ENCODE data around the gene ARHGEF6. TPM values are rescaled to one million over a fixed set of nuclear protein-coding genes. Genes with fewer than 3 reads are reported as not detected.

ARHGEF6 gene
- total and polyA plus RNA-seq, 8 donors = 11.9 to 21.6 (median 19.2) TPM

DNA sequence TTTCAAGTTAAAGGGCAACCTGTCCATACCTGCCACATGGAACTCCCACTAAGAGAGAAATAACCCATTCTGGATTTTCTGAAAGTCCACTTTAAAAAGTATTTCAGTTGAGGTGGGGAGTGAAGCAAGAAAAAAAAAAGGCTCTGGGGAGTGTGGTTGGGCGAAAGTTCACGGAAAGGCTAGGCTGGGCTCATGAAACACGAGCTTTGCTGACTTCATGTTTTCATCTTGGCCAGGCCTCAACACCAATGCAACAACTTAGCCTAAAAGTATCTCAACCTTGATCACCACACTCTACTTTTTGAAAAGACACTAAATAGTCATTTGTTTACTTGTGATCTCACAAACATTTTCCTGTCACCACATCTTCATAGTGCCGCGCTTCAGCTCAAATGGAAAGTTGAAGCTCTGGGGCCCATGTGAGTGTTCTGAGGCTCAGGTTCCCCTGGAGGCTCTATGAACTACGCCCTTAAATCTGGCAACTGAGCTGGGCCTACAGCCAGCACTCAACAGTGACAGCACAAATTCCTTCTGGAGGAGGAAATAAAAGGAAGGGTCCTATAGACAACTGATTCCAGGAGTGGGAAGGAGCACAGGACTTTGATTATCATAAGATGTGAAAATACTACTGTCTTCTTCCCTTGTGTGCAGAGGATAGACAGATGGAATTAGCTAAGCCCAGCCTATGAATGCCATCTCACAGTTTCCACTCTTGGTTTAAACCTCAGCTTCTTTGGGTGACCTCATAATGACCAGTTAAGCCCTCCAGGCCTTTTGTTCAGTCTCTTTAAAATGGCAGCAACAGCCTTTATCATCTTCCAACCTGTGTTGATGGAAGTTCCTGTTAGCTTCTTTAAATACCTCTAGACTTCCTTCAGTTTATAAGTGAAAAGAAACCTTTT is 127.7 kb downstream of the ARHGEF6 start:
- Histone ChIP-seq H3K9me3 (no peaks in the 10 kb centered on the region), H3K27me3 (no peaks in the 10 kb centered on the region), H3K4me3 (no peak overlapping the region), H3K4me1 (no peaks in the 10 kb centered on the region), H3K36me3 (no peaks in the 10 kb centered on the region), H3K27ac (no peak overlapping the region)
- TF ChIP-seq, protein P1, sequence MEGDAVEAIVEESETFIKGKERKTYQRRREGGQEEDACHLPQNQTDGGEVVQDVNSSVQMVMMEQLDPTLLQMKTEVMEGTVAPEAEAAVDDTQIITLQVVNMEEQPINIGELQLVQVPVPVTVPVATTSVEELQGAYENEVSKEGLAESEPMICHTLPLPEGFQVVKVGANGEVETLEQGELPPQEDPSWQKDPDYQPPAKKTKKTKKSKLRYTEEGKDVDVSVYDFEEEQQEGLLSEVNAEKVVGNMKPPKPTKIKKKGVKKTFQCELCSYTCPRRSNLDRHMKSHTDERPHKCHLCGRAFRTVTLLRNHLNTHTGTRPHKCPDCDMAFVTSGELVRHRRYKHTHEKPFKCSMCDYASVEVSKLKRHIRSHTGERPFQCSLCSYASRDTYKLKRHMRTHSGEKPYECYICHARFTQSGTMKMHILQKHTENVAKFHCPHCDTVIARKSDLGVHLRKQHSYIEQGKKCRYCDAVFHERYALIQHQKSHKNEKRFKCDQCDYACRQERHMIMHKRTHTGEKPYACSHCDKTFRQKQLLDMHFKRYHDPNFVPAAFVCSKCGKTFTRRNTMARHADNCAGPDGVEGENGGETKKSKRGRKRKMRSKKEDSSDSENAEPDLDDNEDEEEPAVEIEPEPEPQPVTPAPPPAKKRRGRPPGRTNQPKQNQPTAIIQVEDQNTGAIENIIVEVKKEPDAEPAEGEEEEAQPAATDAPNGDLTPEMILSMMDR (IDR thresholded peaks at IDR 0.05) = no peak
- intact Hi-C loops (cut with DNase I) = no loop called here
- no peak for ATAC-seq
- no peak for DNase-seq

DNA sequence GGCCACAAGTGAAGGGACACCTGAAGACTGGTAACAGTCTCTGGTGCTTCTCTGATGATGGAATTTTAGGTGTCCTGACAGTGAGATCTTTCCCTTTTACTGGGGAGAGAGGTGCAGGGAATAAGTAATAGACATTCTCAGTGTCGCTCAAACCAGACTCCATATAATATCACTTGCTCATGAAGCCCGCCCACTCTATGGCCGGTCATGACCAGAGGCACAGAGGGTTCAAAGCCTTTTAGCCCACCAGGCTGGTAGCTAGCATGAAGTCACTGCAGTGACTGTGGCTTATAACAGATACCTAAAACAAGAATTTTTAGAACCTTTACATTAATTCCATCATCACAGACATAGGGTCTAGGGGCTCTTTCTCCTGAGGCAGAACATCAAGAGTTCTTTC is 129.9 kb downstream of the ARHGEF6 start:
- Histone ChIP-seq H3K4me1 (no peaks in the 10 kb centered on the region), H3K27ac (no peak overlapping the region), H3K36me3 (no peaks in the 10 kb centered on the region), H3K27me3 (no peaks in the 10 kb centered on the region), H3K4me3 (no peak overlapping the region), H3K9me3 (no peaks in the 10 kb centered on the region)
- TF ChIP-seq, protein P1 (IDR thresholded peaks at IDR 0.05) = no peak
- DNase-seq = no peak
- intact Hi-C loops (cut with DNase I) = no loop called here
- ATAC-seq = no peak

DNA sequence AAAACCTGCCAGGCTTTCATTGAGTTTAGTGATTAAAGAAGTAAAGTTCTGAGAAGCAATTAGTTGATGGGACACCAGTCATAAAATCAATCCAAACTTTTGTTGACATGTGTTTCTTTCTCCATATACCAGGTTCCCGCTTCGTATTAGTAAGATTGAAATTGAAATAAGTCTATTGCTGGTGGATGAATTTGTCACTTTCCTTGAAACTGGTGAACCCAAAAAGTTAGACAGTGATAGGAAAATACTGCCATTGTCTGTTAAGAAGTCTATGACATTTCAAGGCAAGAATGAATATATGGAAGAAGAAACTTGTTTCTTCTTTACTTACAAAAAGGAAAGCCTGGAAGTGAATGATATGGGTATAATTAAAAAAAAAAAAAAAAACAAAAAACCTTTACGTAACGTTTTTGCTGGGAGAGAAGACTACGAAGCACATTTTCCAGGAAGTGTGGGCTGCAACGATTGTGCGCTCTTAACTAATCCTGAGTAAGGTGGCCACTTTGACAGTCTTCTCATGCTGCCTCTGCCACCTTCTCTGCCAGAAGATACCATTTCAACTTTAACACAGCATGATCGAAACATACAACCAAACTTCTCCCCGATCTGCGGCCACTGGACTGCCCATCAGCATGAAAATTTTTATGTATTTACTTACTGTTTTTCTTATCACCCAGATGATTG is 132.9 kb downstream of the ARHGEF6 start, which contains the start of gene CD40LG:
Gene CD40LG (plus strand): TSS at position 482 of the 684 bp plus-strand sequence. CDS start 91 bp downstream, at position 573.
- Histone ChIP-seq H3K27me3 (no peaks in the 10 kb centered on the region), H3K36me3 (no peaks in the 10 kb centered on the region), H3K4me3 (no peak within 1 kb of the TSS), H3K4me1 (no peaks in the 10 kb centered on the region), H3K27ac (no peak within 1 kb of the TSS), H3K9me3 (no peaks in the 10 kb centered on the region)
- ATAC-seq (no peak), DNase-seq (no peak)
- TF ChIP-seq, protein P1 (IDR thresholded peaks at IDR 0.05) = no peak
- intact Hi-C loops (cut with DNase I) = no loop called here

DNA sequence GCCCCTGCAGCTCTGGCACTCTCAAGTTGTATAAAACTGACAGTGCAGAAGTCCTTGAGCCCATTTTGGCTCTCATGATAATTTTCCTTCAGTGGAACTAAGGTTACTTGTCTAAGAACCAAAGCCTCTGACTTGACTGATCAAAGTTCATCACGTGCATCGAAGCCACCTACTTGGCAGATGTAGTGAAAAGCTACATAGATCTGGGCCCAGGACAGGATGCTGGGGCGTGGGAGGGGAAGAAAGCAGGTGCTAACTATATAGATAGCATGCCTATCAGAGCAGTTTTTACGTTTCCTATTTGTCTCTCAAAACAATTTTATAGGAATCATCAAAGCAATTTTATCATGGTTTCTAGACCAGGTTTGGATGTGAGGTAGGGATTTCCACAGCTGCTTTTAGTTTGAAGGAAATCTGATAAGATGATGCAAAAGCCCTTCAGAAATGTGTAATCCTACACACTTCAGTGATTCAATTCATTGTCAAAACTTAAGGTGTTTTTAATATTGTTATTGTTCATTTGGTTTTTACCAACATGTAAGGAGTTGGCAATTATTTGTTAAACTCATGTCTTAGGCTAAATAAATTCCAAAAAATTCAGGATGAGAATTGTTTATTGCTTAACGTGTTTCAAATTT is 134.0 kb downstream of the ARHGEF6 start:
- ATAC-seq (no peak), DNase-seq (no peak)
- intact Hi-C loops (cut with DNase I) = no loop called here
- H3K36me3 ChIP-seq = no peaks in the 10 kb centered on the region
- H3K27me3 ChIP-seq = no peaks in the 10 kb centered on the region
- no peak overlapping the region for H3K27ac ChIP-seq
- TF ChIP-seq, protein P1 (IDR thresholded peaks at IDR 0.05) = no peak
- H3K9me3 ChIP-seq = no peaks in the 10 kb centered on the region
- H3K4me1 ChIP-seq = no peaks in the 10 kb centered on the region
- no peak overlapping the region for H3K4me3 ChIP-seq

DNA sequence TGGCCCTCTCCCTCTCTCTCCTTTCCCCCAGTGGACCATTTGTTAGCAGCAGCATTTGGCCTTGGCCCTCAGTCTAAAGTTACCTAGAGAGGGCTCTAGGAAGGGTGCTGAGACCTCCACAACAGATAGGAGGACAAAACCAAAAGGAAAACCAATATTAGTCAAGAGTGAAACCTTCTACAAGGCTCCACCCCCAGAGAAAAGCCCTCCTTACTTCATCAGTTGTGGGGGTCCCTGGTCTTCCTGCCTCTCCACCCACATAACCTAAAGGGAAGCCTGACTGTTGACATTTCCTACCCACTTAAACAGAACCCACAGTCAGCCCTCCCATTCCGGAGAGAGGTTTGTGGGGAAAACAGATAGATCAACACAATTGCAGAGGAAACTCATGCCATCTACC is 137.5 kb downstream of the ARHGEF6 start:
- ATAC-seq = no peak
- Histone ChIP-seq H3K27ac (no peak overlapping the region), H3K4me1 (no peaks in the 10 kb centered on the region), H3K36me3 (no peaks in the 10 kb centered on the region), H3K9me3 (no peaks in the 10 kb centered on the region), H3K4me3 (no peak overlapping the region), H3K27me3 (no peaks in the 10 kb centered on the region)
- intact Hi-C loops (cut with DNase I) = no loop called here
- DNase-seq = no peak
- TF ChIP-seq, protein P1 (IDR thresholded peaks at IDR 0.05) = no peak

Data from left lung (tissue), 10 donors.